Stomach (tissue), 4 donors: ENCODE data around the gene CCNF.

ENCODE experiments used
- CTCF ChIP-seq, 7 experiments: fragments of 450-650 bp in 4 of 7; fragments of 200-600 bp in 3 of 7; sonication (generic) in 3 of 7; IDR thresholded peaks; one replicate each; pipeline ENCODE4 v1.5.1; 2016 to 2019; ENCODE audit warnings: antibody characterized with exemption in 7 of 7, control low read depth in 2 of 7, mild to moderate bottlenecking in 1 of 7
- POLR2A ChIP-seq, 4 donors: fragments of 450-650 bp; IDR thresholded peaks; one replicate each; pipeline ENCODE4 v1.6.1; 2016; ENCODE audit warnings: antibody characterized with exemption in 4 of 4, control low read depth in 2 of 4, mild to moderate bottlenecking in 1 of 4, moderate library complexity in 1 of 4

DNA sequence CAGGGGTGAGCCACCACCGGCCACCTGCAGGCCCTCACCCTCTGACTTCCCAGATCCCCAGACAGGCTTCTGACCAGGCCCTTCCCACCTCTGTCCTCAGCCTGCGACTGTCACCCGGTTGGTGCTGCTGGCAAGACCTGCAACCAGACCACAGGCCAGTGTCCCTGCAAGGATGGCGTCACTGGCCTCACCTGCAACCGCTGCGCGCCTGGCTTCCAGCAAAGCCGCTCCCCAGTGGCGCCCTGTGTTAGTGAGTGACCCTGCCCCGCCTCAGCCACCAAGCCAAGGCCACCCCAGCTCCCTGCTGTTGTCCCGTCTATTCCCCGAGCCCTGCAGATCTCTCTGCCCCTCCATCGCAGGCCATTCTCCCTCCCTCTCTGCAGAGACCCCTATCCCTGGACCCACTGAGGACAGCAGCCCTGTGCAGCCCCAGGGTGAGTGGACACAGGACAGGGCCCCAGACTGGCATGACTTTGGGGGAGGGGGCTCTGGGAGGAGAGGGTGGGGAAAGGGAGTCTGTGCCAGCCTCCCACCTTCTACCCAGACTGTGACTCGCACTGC, 43.7 kb downstream of the CCNF start:
- TF ChIP-seq POLR2A (IDR thresholded peaks at IDR 0.05) (no peak), CTCF (IDR thresholded peaks at IDR 0.05) (no peak)
